Epithelial cell of esophagus (primary cell): Measurements from ENCODE around the gene PKNOX2.

Experiments
- DNase-seq: peaks from one replicate; pipeline ENCODE4 v3.0.0; 2010; ENCODE audit warnings: low read depth
- H3K4me3 ChIP-seq: 2 replicates; pipeline ENCODE4 v1.5.1; 2011; ENCODE audit warnings: mild to moderate bottlenecking, low read length, control low read depth
- TF ChIP-seq, protein P1 (sequence below): IDR thresholded peaks from 2 replicates; pipeline ENCODE4 v1.5.1; 2011; ENCODE audit warnings: low read depth, mild to moderate bottlenecking, low read length, control low read depth, inconsistent platforms; ENCODE audit not compliant: insufficient read depth; ENCODE audit errors: missing control alignments

Gene PKNOX2

DNA sequence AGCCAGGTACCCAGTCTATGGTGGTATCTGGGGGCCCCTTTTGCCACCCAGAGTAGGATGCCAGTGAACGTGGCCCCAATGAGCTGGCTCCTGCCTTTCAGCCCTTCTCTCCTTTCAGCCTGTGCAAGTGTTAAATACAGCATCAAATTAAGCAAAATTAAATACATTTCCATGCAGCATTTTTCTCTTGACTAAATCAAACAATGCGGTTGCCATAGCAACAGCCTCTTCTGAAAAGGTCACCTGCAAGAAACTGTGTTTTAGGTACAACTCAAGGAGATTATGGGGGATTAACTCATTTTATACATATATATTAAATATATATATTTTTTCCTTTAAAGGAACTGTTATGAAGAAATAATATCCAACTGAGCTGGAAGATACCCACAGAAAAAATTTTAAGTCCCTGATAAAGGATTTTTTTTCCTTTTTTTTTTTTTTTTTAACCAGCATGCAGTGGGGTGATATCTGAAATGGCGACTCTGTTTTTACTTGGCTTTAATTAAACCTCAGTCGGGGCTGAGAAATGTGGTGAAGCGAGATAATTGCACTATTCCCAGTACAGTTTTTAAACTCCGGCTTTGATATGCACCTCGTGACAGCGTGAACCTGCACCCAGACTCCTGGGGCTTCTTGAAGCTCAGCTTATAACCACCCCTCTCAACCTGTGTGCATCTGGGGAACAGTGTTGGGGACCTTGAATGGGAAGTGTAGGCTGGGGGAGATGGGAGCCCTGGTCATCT, 115.3 kb downstream of the PKNOX2 start:
- no peak overlapping the region for H3K4me3 ChIP-seq
- TF ChIP-seq, protein P1, sequence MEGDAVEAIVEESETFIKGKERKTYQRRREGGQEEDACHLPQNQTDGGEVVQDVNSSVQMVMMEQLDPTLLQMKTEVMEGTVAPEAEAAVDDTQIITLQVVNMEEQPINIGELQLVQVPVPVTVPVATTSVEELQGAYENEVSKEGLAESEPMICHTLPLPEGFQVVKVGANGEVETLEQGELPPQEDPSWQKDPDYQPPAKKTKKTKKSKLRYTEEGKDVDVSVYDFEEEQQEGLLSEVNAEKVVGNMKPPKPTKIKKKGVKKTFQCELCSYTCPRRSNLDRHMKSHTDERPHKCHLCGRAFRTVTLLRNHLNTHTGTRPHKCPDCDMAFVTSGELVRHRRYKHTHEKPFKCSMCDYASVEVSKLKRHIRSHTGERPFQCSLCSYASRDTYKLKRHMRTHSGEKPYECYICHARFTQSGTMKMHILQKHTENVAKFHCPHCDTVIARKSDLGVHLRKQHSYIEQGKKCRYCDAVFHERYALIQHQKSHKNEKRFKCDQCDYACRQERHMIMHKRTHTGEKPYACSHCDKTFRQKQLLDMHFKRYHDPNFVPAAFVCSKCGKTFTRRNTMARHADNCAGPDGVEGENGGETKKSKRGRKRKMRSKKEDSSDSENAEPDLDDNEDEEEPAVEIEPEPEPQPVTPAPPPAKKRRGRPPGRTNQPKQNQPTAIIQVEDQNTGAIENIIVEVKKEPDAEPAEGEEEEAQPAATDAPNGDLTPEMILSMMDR = no peak
- no peak for DNase-seq

GRCh38 chr11:125280646-125281045, 116.1 kb downstream of the PKNOX2 start:
- TF ChIP-seq, protein P1 = no peak
- DNase-seq = no peak
- no peak overlapping the region for H3K4me3 ChIP-seq

DNA sequence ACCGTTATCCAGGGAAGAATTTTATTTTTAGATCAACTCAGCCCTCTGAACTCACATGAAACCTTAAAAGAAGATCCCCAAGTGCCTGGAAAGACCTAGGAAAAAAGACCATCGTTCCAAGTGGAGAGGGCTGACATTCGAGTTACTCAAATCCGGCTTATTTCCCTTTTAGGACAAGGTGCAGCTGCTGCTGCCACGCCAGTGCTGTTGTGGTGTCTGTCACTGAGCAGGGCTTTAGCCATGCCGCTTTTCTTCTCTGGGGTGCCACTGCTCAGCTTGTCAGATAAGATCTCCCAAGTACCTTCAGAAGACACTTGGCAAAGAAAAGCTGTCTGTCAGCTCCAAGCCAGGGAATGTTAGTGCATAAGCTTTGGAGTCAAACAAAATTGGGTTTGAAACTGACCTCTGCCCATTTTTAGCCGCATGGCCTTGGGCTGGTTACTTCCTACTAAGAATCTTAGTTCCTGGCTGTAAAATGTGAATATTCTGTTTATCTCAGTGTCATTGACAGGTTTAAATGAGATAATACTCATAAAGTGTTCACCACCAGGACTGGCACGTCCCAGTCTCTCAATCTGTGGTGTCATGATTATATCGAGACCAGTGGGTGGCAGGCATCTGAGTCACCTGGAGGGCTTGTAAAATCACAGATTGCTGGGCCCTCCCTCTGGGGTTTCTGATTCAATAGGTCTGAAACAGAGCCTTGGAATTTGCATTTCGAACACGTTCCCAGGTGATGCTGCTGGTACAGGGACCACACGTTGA, 117.5 kb downstream of the PKNOX2 start:
- TF ChIP-seq, protein P1 = no peak
- DNase-seq = peak; percentile 35
- no peak overlapping the region for H3K4me3 ChIP-seq

GRCh38 chr11:125282596-125282914, 118.0 kb downstream of the PKNOX2 start:
- no peak overlapping the region for H3K4me3 ChIP-seq
- DNase-seq = no peak
- TF ChIP-seq, protein P1 = no peak

DNA sequence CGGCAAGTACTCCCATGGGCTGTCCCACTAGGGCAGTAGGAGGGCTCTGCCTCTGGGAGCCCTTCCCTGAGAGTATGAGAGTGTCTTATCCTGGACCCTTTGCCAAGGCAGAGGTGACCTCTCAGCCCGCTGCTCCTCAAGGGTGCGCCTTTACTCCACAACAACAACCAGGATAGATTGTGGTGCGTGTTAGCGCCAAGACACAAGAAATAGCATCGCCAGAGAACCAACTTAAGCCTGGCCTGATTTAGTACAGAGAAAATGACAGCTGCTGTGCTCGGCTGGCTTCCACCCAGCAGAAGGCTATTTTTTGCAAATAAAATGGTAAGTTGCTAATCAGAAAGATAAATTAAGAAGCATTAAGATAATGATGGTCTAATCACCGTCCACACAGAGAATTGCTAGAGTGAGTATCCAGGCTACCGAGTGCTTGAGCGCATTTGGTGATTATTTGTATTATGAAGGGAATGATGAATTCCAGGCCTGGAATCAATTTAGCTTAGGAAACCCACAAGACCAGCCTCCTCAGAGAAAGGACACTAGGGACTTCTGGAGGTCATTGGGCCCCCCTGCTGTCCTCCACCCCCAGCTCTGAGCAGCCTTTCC, 119.8 kb downstream of the PKNOX2 start:
- DNase-seq = no peak
- no peak overlapping the region for H3K4me3 ChIP-seq
- TF ChIP-seq, protein P1 = no peak

DNA sequence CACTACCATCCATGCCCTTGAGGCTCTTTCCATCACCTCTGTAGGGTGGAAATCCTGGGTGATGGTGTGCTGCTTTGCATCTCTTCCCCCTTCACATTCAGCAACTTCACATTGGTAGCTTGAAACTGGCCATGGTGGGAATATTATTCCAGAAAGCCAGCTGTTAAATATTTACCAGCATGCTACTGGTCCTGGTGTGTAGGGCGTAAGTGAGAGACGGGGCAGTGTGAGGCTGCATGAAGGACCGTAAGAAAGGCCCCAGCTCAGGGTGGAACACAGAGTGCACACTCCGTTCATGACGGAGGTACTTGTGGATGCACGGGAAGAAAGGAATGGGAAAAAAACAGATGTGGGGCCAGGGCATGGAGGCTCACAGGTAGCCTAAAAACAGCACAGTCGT, 121.3 kb downstream of the PKNOX2 start:
- no peak for DNase-seq
- no peak overlapping the region for H3K4me3 ChIP-seq
- TF ChIP-seq, protein P1 = no peak
